ENCODE data around the gene UBE3D.
"Not testable (repeated sequence)": the region's sequence is repeated elsewhere in the genome, so short reads cannot be mapped to it uniquely, and the experiment has no call there.

UBE3D gene

GRCh38 chr6:82865461-82865860, 200.2 kb downstream of the UBE3D start:
- DNase-seq = no peak

- DNase-seq = no peak
Measured at GRCh38 chr6:82863781-82864180, 201.9 kb downstream of the UBE3D start.

- DNase-seq = no peak
Measured at GRCh38 chr6:82862543-82862942, 203.1 kb downstream of the UBE3D start.

GRCh38 chr6:82861121-82861520, 204.5 kb downstream of the UBE3D start:
- DNase-seq = no peak

- not testable (repeated sequence) for DNase-seq
Measured at GRCh38 chr6:82856077-82856476, 209.6 kb downstream of the UBE3D start.

GRCh38 chr6:82852904-82853303, 212.7 kb downstream of the UBE3D start:
- DNase-seq = not testable (repeated sequence)

- DNase-seq = no peak
Measured at GRCh38 chr6:82843291-82843885, 222.3 kb downstream of the UBE3D start.

GRCh38 chr6:82842721-82843120, 222.9 kb downstream of the UBE3D start:
- no peak for DNase-seq
